Vagina (tissue), 2 donors: ENCODE data around the gene DPH7.
A peak's percentile ranks its signal among the peaks of the same experiment; 100 is the strongest.

Experiments
- POLR2A ChIP-seq, 2 donors: fragments of 450-650 bp; IDR thresholded peaks; one replicate each; pipeline ENCODE4 v1.6.1; 2017; ENCODE audit warnings: antibody characterized with exemption in 2 of 2, mild to moderate bottlenecking in 2 of 2, moderate library complexity in 2 of 2
- POLR2AphosphoS5 ChIP-seq, 2 donors: sonication (generic); formaldehyde crosslinking; IDR thresholded peaks; one replicate each; pipeline ENCODE4 v1.9.0; 2017; ENCODE audit warnings: antibody characterized with exemption in 2 of 2, mild to moderate bottlenecking in 2 of 2, low read depth in 1 of 2; ENCODE audit not compliant: insufficient read depth in 1 of 2
- TF ChIP-seq, protein P1 (sequence below), 3 experiments: fragments of 450-650 bp in 2 of 3; fragments of 200-600 bp in 1 of 3; sonication (generic) in 1 of 3; IDR thresholded peaks; one replicate each; pipeline ENCODE4 v1.5.1; 2017 to 2019; ENCODE audit warnings: antibody characterized with exemption in 3 of 3, mild to moderate bottlenecking in 2 of 3, moderate library complexity in 2 of 3

DNA sequence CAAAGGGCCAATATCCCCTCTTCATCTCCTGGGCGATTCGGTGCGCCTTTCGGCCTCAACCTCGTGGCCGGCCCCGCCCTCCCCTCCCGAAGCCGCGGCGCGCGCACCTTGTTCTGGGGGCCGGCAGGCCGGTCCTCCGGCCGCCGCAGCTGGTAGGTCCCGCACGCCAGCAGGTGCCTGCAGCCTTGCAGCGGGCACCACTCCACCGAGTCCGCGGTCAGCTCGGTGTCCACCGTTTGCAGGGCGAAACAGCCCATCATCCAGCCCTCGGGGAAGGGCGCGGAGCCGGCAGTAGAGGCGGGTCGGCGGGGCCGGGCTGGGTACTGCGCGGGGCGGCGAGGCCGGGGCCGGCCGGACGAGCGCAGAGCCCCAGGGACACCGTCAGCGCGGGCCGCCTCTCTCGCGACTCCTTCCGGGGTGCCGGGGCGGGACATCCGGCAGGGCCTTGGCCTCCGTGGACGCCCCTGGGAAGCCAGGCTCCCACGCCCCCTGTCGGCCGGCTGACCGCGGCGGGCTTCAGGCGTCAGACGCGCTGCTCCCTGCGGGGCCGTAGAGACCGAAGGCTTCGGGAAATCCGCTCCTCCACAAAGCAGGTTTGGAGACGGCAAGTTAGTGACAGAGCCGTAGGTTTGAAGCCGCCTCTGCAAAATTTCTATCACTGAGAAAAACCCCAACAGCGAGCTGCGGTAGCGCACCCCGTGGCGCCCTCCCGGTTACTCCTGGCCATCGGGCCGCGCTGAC is at the start of gene DPH7:
- TF ChIP-seq, protein P1, sequence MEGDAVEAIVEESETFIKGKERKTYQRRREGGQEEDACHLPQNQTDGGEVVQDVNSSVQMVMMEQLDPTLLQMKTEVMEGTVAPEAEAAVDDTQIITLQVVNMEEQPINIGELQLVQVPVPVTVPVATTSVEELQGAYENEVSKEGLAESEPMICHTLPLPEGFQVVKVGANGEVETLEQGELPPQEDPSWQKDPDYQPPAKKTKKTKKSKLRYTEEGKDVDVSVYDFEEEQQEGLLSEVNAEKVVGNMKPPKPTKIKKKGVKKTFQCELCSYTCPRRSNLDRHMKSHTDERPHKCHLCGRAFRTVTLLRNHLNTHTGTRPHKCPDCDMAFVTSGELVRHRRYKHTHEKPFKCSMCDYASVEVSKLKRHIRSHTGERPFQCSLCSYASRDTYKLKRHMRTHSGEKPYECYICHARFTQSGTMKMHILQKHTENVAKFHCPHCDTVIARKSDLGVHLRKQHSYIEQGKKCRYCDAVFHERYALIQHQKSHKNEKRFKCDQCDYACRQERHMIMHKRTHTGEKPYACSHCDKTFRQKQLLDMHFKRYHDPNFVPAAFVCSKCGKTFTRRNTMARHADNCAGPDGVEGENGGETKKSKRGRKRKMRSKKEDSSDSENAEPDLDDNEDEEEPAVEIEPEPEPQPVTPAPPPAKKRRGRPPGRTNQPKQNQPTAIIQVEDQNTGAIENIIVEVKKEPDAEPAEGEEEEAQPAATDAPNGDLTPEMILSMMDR (IDR thresholded peaks at IDR 0.05) = peak; percentile 78 to 99 (median 84)
- TF ChIP-seq POLR2A (IDR thresholded peaks at IDR 0.05) (peak in 1 of 2 donors; percentile 42), POLR2AphosphoS5 (IDR thresholded peaks at IDR 0.05; ENCODE audit: insufficient read depth in 1 of 2, low read depth in 1 of 2) (peak in 1 of 2 donors; percentile 71)
